HG03025 (cell line): ENCODE results near the gene KCNT1.

ENCODE experiments used
- ATAC-seq: cut with Tn5 transposase; IDR thresholded peaks from one replicate; pipeline ENCODE4 v1.9.1; 2021; ENCODE audit warnings: mild to moderate bottlenecking, moderate library complexity; ENCODE audit not compliant: unreplicated experiment, low FRiP score

Gene KCNT1

GRCh38 chr9:135775911-135776310 is 73.9 kb downstream of the KCNT1 start:
- no peak for ATAC-seq

GRCh38 chr9:135776893-135777622 is 75.1 kb downstream of the KCNT1 start:
- no peak for ATAC-seq

DNA sequence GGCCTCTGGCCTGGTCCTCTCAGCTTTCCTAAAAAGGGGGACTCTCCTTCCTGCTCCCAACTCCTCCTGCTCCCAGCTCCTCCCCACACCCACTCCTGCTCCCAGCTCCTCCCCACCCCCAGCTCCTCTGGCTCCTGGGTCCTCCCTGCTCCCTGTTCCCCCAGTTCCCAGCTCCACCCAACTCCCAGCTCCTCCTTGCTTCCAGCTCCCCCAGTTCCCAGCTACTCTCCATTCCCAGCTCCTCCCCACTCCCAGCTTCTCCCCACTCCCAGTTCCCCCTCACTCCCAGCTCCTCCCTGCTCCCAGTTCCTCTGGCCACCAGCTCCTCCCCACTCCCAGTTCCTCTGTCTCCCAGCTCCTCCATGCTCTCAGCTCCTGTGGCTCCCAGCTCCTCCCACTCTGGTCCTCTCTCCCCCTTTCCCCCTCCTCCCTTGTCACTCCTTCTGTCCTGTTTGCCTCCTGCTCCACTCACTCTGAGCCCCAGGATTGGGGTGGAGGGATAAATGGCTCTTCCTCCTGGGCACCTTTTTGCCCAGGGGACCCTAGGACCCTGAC is 75.7 kb downstream of the KCNT1 start:
- ATAC-seq, result no peak

DNA sequence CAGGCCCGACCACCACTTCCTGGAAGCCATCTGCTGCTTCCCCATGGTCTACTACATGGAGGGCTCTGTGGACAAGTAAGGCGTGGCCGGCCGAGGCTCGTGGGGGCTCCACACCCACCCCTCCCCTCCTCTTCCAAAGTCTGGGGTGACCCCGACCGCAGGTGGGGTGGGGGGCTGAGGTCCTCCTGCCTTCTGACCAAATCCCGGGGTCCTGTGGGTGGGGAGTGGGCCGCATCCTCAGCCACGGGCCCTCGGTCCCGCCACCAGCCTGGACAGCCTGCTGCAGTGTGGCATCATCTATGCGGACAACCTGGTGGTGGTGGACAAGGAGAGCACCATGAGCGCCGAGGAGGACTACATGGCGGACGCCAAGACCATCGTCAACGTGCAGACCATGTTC is 76.4 kb downstream of the KCNT1 start:
- no peak for ATAC-seq

DNA sequence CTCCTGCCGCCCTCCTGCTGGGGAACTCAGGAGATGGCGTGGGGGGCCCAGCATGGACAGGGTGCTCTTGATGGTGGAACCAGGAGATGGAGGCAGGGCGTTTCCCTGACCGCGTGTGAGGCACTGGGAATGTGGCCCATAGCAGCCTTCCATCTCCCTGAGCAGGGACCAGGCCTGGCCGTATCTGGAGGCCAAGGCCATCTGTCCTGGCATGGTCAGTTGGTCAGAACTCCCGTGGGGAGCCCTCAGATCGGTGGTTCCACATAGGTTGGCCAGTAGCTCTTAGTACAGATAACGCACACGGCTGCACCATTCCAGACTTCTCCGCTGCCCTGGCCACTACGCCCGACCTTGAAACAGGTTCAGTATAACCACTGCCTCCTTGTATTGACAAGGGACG is 77.6 kb downstream of the KCNT1 start:
- ATAC-seq, result no peak

- no peak for ATAC-seq
Observed at GRCh38 chr9:135780086-135780485, 78.1 kb downstream of the KCNT1 start.

GRCh38 chr9:135780626-135781025 is 78.6 kb downstream of the KCNT1 start:
- no peak for ATAC-seq

- no peak for ATAC-seq
Observed at GRCh38 chr9:135782946-135783345, 81.0 kb downstream of the KCNT1 start.

GRCh38 chr9:135783540-135784245 is 81.7 kb downstream of the KCNT1 start:
- no peak for ATAC-seq

- ATAC-seq, result no peak
Observed at GRCh38 chr9:135785013-135785575, 83.1 kb downstream of the KCNT1 start.

- no peak for ATAC-seq
Observed at GRCh38 chr9:135786146-135786690, 84.2 kb downstream of the KCNT1 start.

- no peak for ATAC-seq
Observed at GRCh38 chr9:135787317-135787716, 85.3 kb downstream of the KCNT1 start.

GRCh38 chr9:135787776-135788575 is 86.0 kb downstream of the KCNT1 start:
- no peak for ATAC-seq

DNA sequence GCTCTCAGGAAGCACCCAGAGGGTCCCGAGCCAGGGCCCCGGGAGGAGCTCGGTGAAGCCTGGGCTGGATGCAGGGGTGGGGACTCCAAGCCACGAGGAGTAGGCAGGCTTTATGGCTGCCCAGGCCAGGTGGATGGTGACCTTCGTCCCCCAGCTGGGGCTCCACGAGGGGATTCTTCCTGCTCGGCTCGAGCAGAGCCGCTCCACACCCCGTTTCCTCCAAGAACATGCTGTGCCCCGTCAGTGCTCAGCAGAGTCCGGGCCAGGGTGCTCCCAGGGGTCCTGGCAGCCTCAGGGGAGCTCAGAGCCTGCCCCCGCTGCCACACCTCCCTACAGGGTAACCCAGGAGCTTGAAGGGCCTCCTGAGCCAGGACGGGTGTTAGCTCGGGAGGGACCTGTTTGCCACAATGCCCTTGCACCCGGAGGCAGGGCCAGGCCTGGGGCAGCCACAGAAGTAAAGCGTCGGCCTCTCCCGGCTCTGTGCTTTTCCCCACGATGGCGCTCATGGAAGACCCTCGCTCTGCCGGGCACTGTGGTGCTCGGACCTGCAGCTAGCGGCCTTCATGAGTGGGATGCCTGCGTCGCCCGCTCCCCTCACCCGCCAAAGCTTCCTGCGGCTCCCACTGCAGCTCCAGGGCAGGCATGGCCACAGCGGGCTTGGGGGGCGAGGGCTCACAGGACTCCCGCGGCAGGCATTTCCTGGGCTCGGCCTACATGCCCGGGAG is 86.8 kb downstream of the KCNT1 start:
- ATAC-seq, result no peak

DNA sequence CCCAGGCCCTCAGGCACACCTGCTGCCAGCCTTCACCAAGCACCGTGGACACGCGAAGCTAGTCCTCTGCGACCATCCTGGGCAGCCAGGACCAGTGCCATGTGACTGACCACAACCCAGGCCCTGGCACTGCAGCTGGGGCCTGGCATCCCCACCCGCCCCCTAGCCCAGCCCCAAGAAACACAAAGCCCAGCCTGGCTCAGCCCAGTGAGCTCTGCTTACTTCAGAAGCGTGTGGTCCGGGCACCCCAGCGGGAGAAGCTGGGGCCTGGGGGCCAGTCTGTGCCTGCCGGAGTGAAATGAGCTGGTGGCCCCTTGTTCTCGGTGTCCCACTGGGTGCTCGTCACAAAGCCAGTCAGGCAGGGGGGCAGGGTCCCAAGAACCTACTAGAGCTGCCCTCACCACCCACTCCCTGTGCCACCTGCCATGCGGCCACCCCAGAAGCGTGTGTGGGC is 87.9 kb downstream of the KCNT1 start:
- no peak for ATAC-seq

DNA sequence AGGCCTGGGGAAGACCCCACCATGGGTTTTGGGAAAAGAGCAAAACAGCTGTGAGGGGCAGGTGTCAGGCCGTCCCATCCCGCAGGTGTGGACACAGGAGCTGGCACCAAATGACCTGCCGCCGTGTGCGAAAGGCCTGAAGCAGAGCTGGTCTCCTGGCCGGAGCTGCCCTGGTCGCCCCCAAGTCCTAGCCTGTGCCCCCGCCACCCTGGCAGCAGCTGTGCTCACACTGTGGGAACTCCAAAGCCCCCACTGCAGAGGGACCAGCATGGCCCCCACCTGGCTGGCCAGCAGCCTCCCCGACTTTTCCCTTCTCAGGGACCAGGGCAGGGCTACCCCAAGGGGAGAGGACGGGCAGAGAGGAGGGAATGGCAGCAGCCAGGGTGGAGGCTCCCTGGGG is 88.4 kb downstream of the KCNT1 start:
- no peak for ATAC-seq

DNA sequence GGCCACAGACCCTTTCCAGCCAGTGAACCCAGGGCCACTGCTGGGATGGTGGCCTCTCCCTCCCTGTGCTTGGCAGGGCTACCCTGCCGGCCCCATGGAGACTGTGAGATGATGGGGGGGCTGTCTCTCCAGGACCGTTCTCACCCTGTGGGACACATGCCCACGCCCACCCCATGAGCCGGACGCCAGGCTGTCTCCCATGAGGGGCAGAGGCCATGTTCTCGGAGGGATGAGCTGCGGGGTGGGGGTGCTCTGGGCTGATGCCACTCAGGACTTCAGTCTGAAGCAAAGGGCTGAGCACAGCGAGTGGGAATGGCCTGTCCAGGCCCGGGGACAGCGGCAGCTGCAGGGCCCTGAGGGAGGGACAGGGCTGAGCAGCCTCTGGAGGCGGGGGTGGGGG is 88.9 kb downstream of the KCNT1 start:
- no peak for ATAC-seq

GRCh38 chr9:135791431-135792267 is 89.7 kb downstream of the KCNT1 start:
- no peak for ATAC-seq
